GM21390 (cell line): ENCODE data around the gene FANCE.
"Not testable (repeated sequence)": the region's sequence is repeated elsewhere in the genome, so short reads cannot be mapped to it uniquely, and the experiment has no call there.

Source experiments
- ATAC-seq: cut with Tn5 transposase; IDR thresholded peaks from one replicate; pipeline ENCODE4 v1.9.1; 2021; ENCODE audit not compliant: unreplicated experiment

The FANCE gene

DNA sequence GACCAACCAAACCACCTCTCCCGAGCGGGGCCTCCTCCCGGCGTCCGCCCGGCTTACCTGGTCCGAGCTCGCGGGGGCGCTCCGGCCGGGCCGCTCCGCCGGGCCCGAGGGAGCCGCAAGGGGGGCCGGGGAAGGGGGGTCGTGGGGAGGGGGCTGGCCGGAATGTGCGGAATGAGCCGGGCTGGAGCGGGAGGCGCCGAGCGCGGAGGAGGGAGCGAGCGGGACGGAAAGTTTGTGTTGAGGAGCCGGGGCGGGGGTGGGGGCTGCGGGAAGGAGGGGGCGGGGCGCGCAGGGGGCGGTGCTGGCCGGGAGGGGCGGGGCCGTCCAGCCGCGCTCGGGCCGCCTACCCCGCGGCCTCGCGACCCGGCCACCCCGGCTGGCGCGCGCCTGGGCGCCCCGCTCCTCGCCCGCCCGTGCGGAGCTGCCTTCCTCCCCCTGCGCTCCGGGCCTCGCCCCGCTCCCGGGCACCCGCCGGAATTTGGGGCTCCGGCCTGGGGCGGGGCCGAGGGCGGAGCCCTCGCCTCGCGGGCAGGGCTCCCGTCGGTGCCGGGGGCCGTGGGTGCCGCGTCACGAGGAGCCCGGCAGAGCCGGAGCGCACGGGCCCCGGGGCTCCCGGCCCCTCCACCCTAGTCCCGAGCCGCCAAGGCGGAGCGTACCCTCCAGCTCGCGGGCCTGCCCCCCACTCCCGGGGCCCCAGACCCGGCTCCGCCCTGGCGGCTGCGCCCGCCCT lies 44.9 kb downstream of the FANCE start, which contains the start of gene TEAD3:
Gene TEAD3, minus strand, starts transcription at position 239 of the 730 bp plus-strand sequence.
- no peak for ATAC-seq

DNA sequence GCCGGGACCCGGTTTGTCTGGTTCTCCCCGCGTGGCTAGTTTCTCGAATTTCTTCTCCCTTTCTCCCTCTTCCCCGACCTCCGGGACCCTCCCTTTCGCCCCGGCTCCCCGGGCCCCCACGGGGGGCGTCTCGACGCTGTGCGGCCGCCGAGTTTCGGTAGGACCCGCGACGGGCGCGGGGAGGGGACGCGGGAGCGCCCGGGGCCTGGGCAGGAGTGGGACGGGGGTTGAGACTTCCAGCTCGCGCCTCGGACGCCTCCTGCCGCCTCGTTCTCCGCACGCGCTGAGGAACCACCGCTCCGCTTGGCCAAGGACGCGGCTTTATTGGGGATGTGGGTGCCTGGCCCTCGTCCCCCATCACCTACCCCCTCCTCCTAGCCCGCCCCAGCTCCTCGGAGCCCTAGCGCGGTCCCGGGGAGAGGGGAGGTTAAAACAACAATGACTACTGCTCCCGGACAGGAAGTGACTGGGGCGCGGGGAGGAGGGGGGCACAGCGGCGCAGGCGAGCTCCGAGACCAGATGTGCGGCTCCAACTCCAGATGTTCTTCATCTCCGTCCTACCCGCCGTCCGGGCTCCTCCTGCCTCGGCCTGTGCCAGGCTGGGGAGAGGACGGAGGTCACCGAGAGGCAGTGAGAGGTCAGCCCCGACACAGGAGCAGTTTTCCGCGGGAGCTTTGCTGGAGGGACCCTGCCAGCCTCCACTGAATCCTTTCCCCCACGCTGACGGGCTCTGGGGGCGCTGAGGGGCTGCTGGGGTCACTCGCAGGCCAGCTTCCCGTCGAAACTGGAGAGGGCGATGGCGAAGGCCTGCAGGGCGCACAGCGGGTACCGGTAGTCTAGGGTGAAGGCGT lies 45.7 kb downstream of the FANCE start:
- no peak for ATAC-seq

- no peak for ATAC-seq
Measured at GRCh38 chr6:35498422-35499067, 46.4 kb downstream of the FANCE start.

GRCh38 chr6:35499372-35499771 lies 47.2 kb downstream of the FANCE start:
- no peak for ATAC-seq

- ATAC-seq = no peak
Measured at GRCh38 chr6:35500782-35501181, 48.6 kb downstream of the FANCE start.

DNA sequence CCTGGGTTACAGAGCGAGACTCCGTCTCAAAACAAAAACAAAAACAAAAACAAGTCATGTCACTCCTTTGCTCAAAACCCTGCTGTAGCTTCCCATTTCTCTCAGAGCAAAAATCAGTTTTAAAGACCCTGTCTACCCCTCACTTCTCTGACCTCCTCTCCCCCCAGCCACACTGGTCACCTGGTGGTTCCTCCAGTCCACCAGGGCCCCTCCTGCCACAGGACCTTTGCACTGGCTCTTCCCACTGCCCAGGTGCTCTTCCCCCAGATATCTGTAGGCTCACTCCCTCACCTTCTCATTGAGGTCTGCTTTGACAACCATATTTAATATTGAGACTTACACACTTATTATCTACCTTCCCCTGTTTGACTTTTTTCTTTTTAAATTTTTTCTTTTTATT lies 49.6 kb downstream of the FANCE start:
- no peak for ATAC-seq

DNA sequence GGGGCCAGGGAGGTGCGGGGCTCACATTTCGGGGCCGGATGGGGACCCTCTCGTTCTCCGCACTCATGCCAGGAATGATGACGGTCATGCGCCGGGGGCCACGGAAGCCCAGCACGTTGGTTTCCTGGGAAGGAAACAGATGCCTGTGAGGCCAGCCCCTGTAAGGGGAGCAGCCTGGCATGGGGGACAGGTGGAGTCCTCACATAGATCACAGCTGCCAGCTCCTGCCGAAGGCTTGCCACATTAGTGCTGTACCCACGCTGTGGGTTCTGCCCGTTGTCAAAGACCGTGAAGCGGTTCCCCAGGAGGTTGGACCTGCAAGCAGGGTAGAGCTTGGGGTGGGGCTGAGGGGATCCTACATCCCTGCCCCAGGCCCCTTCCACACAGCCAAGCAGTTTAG lies 51.4 kb downstream of the FANCE start:
- no peak for ATAC-seq

DNA sequence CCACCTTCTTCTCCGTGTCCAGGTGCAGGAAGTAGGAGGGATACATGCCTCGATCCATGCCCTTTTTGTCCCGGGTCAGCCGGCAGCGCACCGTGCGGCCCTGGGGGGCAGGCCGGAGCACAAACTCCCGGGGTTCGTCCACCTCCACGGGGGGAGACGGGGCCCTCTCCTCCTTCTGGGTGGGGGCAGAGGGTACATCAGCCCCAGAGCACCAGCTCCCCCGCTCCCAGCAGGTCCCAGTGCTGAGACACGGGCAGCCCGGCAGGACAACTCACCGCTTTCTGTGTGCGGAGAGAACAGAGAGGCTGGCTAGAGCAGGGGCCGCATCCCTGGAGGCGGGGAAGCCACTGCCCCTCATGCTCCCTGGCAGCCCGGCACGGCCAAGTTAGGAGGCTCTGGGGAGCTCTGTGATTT lies 53.9 kb downstream of the FANCE start:
- ATAC-seq = no peak

DNA sequence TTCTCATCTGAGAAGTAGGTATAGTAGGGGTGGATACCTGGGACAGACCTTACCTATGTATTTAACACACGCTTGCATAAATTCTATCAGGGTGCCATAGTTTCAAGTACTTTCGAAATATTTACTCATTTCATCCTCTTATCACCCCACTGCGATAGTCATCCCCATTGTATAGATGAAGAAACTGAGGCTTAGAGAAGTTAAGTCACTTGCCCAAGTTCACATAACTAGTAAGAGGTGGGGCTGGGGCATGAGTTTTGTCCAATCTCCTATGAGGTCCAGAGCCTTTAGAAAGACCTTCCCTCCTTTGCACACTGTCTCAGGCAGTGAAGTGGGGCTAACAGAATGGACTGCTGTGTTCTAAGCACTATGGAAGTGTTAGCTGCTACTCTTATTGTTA lies 54.4 kb downstream of the FANCE start:
- ATAC-seq = no peak

DNA sequence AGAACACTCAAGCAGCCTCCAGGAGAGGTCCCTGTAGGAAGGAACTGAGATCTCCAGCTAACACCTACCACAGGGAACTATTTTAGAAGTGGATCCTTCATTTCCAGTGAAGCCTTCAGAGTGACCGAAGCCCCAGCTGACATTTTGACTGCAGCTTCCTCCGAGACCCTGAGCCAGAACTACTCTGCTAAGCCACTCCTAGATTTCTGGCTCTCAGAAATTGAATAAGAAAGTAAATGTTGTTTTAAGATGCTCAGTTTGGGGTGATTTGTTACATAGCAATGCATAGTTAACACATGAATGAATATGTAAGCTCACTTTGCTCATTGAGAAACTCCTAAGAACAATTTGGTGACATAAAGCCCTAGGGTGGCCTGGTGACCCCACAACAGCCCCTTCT lies 55.1 kb downstream of the FANCE start:
- no peak for ATAC-seq

DNA sequence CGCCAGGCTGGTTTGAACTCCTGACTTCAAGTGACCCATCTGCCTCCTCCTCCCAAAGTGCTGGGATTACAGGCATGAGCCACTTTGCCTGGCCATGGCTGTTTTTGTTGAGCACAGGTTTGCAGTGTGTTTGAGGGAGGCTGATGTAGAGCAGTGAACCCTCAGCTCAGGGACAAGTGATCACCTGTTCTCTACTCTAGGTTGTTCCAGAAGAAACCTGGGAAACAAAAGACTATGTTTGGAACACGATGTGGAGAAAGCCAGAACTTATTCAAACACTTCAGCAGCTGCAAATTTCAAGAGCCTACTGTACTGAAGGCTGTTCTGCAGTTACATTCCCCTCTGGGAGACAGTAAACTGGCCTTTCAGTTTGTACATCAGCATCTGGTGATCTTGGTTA lies 55.9 kb downstream of the FANCE start:
- no peak for ATAC-seq

GRCh38 chr6:35508542-35508941 lies 56.4 kb downstream of the FANCE start:
- no peak for ATAC-seq

DNA sequence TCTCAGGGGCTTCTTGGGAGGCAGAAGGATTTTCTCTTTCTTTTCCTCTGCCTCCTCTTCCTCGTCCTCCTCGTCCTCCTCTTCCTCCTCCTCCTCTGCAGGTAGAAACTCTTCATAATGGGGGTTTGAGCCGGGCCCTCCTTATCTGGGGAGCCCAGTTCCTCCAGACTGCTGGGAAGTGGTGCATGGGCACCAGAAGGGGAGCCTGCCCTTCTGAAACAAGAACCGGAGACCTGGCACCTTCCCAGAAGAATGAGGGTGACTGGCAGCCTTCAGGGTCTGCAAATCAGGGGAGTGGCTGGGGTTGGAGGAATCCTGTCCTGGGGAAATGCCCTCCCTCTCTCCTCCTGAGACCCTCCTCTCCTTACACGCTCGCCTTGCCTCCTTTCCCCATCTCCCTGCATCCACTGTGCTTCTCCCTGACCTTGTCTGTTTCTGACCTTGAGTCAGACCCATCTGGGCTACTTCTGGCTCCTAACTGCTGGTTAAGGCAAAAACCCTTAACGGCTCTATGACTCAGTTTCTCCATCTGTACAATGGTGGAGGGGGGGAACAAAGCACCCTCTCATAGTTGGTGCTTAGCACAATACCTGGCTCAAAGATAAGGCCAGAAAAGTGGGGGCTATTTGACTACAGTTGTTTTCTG lies 58.9 kb downstream of the FANCE start:
- no peak for ATAC-seq

DNA sequence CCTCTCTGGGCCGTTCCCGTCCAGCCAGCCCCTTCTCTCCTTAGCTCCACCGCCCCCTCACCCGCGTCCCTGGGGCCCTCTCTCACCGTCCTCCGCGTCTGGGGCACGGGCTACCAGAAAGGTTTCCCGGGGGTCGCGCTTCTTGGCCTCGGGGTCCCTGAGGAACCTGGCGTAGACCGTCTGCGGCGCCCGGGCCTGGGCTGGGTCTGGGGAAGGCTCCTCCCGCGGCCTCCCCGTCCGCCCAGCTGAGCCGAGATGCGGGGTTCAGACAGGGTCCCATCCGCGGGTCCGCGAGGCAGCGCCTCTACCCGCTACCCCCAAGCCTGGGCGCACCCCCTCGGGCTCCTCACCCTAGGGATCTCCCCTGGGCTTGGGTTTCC lies 59.4 kb downstream of the FANCE start:
- ATAC-seq = no peak

- no peak for ATAC-seq
Measured at GRCh38 chr6:35512006-35512405, 59.9 kb downstream of the FANCE start.

- no peak for ATAC-seq
Measured at GRCh38 chr6:35512740-35513139, 60.6 kb downstream of the FANCE start, which contains the start of gene TULP1. TSS of gene TULP1 (minus strand) at chr6:35512896. CDS start at chr6:35512858, 38 bp downstream.

DNA sequence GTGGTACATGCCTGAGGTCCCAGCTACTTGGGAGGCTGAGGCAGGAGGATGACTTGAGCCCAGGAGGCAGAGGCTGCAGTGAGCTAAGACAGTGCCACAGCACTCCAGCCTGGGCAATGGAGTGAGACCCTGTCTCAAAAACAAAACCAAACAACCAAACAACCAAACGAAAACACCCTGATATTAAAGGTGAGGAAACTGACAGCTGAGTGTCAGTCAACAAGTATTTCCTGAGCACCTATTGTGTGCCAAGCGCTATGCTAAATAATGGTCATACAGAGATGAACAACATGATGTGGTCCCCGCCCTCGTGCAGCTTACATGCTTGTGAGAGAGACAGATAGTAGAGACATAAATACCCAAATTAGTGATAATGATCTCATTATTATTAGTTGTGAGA lies 62.4 kb downstream of the FANCE start:
- ATAC-seq = no peak

- not testable (repeated sequence) for ATAC-seq
Measured at GRCh38 chr6:35515939-35516338, 63.8 kb downstream of the FANCE start.
